Measurements from ENCODE around the gene ZFPM1. TPM values are rescaled to one million over a fixed set of nuclear protein-coding genes. Genes with fewer than 3 reads are reported as not detected.
"Not testable (repeated sequence)": the region's sequence is repeated elsewhere in the genome, so short reads cannot be mapped to it uniquely, and the experiment has no call there.

Gene ZFPM1
- total RNA-seq, 2 donors from 2014 or later = 10.9 to 11.4 TPM

- Histone ChIP-seq H3K4me1 (peaks cover 85% of the 10 kb centered on the region), H3K4me3 (no peak overlapping the region), H3K27me3 (no peaks in the 10 kb centered on the region), H3K27ac (no peak overlapping the region), H3K36me3 (replicated peaks in 1 of 2; ENCODE audit: insufficient read depth in 1 of 2, low read depth in 2 of 2) (no peaks in the 10 kb centered on the region), H3K9me3 (no peaks in the 10 kb centered on the region)
- intact Hi-C loops (cut with DNase I) = no loop called here
- TF ChIP-seq POLR2A (IDR thresholded peaks at IDR 0.05) = no peak
- 39 to 60% methylated on average over 9 to 19 of the region's 19 CpGs for WGBS, 2 donors
- DNase-seq (no peak), ATAC-seq (no peak)
Observed at GRCh38 chr16:88469615-88470395, 16.7 kb downstream of the ZFPM1 start.

- H3K27ac ChIP-seq; H3K9me3 ChIP-seq; H3K36me3 ChIP-seq (replicated peaks in 1 of 2; ENCODE audit: insufficient read depth in 1 of 2, low read depth in 2 of 2); intact Hi-C loops (cut with DNase I); ATAC-seq; H3K4me3 ChIP-seq; H3K27me3 ChIP-seq; DNase-seq: not testable (repeated sequence)
- peaks cover 86% of the 10 kb centered on the region for H3K4me1 ChIP-seq
- WGBS, 2 donors = 86% methylated on average over 9 of the region's 13 CpGs; no CpG with 5 or more reads in 1 of the 2 donors
Observed at GRCh38 chr16:88470396-88470680, 17.3 kb downstream of the ZFPM1 start.

- ATAC-seq; H3K9me3 ChIP-seq; H3K4me3 ChIP-seq; H3K27me3 ChIP-seq; H3K36me3 ChIP-seq (replicated peaks in 1 of 2; ENCODE audit: insufficient read depth in 1 of 2, low read depth in 2 of 2); DNase-seq; intact Hi-C loops (cut with DNase I); H3K27ac ChIP-seq: not testable (repeated sequence)
- 77 to 85% methylated on average over 12 to 14 of the region's 24 CpGs for WGBS, 2 donors
- peaks cover 86% of the 10 kb centered on the region for H3K4me1 ChIP-seq
Observed at GRCh38 chr16:88470696-88471095, 17.6 kb downstream of the ZFPM1 start.

- ATAC-seq = no peak
- TF ChIP-seq CTCF (IDR thresholded peaks at IDR 0.05) (no peak), POLR2A (IDR thresholded peaks at IDR 0.05) (no peak)
- Histone ChIP-seq H3K36me3 (replicated peaks in 1 of 2; ENCODE audit: insufficient read depth in 1 of 2, low read depth in 2 of 2) (no peaks in the 10 kb centered on the region), H3K4me3 (no peak overlapping the region), H3K9me3 (no peaks in the 10 kb centered on the region), H3K4me1 (peaks cover 86% of the 10 kb centered on the region), H3K27ac (no peak overlapping the region), H3K27me3 (no peaks in the 10 kb centered on the region)
- DNase-seq = no peak
- intact Hi-C loops (cut with DNase I) = no loop called here
- WGBS, 2 donors = 90 to 94% methylated on average over 2 to 17 of the region's 17 CpGs
Observed at GRCh38 chr16:88471115-88471514, 18.0 kb downstream of the ZFPM1 start.

GRCh38 chr16:88471575-88471974 is 18.5 kb downstream of the ZFPM1 start:
- Histone ChIP-seq H3K4me1 (peaks cover 86% of the 10 kb centered on the region), H3K27ac (peak overlapping the region in 2 of 4 donors; percentile 17 to 20), H3K36me3 (replicated peaks in 1 of 2; ENCODE audit: insufficient read depth in 1 of 2, low read depth in 2 of 2) (no peaks in the 10 kb centered on the region), H3K27me3 (no peaks in the 10 kb centered on the region), H3K4me3 (no peak overlapping the region), H3K9me3 (no peaks in the 10 kb centered on the region)
- no peak for ATAC-seq
- TF ChIP-seq POLR2A (IDR thresholded peaks at IDR 0.05) (no peak), CTCF (IDR thresholded peaks at IDR 0.05) (no peak)
- DNase-seq = no peak
- 83 to 85% methylated on average over 9 to 14 of the region's 16 CpGs for WGBS, 2 donors
- intact Hi-C loops (cut with DNase I) = no loop called here

- H3K27me3 ChIP-seq = no peaks in the 10 kb centered on the region
- no peaks in the 10 kb centered on the region for H3K36me3 ChIP-seq (replicated peaks in 1 of 2; ENCODE audit: insufficient read depth in 1 of 2, low read depth in 2 of 2)
- no peak for ATAC-seq
- no peaks in the 10 kb centered on the region for H3K9me3 ChIP-seq
- peaks cover 86% of the 10 kb centered on the region for H3K4me1 ChIP-seq
- peak overlapping the region in 2 of 4 donors; percentile 17 to 20 for H3K27ac ChIP-seq
- no peak overlapping the region for H3K4me3 ChIP-seq
- WGBS, 2 donors = 45 to 56% methylated on average over 6 to 12 of the region's 12 CpGs
- DNase-seq = no peak
- intact Hi-C loops (cut with DNase I) = no loop called here
- no peak for TF ChIP-seq POLR2A (IDR thresholded peaks at IDR 0.05)
- no peak for TF ChIP-seq CTCF (IDR thresholded peaks at IDR 0.05)
Observed at GRCh38 chr16:88472069-88472468, 19.0 kb downstream of the ZFPM1 start.

All from body of pancreas (tissue), 4 donors.